ENCODE results near the gene MSH5.

The MSH5 gene

GRCh38 chr6:31762878-31763618 is 23.2 kb downstream of the MSH5 start:
- no peak for DNase-seq

- DNase-seq = no peak
Measured at GRCh38 chr6:31763619-31763940, 23.8 kb downstream of the MSH5 start.

- no peak for DNase-seq
Measured at GRCh38 chr6:31764198-31764597, 24.4 kb downstream of the MSH5 start.

- no peak for DNase-seq
Measured at GRCh38 chr6:31765559-31765909, 25.7 kb downstream of the MSH5 start.

GRCh38 chr6:31765910-31766794 is 26.3 kb downstream of the MSH5 start:
- DNase-seq = no peak

- no peak for DNase-seq
Measured at GRCh38 chr6:31767096-31767645, 27.4 kb downstream of the MSH5 start.

GRCh38 chr6:31768363-31769257 is 28.8 kb downstream of the MSH5 start:
- DNase-seq = no peak

- DNase-seq = peak; percentile 84
Measured at GRCh38 chr6:31769684-31770371, 30.0 kb downstream of the MSH5 start.

GRCh38 chr6:31770860-31771259 is 31.1 kb downstream of the MSH5 start:
- DNase-seq = no peak

- DNase-seq = peak in 1 of 2 donors; percentile 18
Measured at GRCh38 chr6:31771992-31772358, 32.2 kb downstream of the MSH5 start.

GRCh38 chr6:31775184-31775583 is 35.4 kb downstream of the MSH5 start:
- DNase-seq = no peak

- DNase-seq = no peak
Measured at GRCh38 chr6:31775633-31776484, 36.1 kb downstream of the MSH5 start.

GRCh38 chr6:31776485-31776988 is 36.7 kb downstream of the MSH5 start:
- no peak for DNase-seq

GRCh38 chr6:31776989-31777666 is 37.3 kb downstream of the MSH5 start, which contains the start of gene VWA7:
VWA7 (minus strand) TSS chr6:31777328; CDS start chr6:31776779, 549 bp downstream.
- peak; percentile 79 to 84 for DNase-seq

GRCh38 chr6:31777667-31778050 is 37.9 kb downstream of the MSH5 start:
- no peak for DNase-seq

GRCh38 chr6:31778193-31778592 is 38.4 kb downstream of the MSH5 start:
- DNase-seq = no peak

GRCh38 chr6:31778999-31779885 is 39.4 kb downstream of the MSH5 start:
- no peak for DNase-seq

- DNase-seq = no peak
Measured at GRCh38 chr6:31779908-31780307, 40.1 kb downstream of the MSH5 start.

GRCh38 chr6:31780507-31781243 is 40.9 kb downstream of the MSH5 start:
- DNase-seq = no peak

All from stimulated activated CD4-positive, alpha-beta T cell treated with anti-CD3 and anti-CD28 coated beads, Interleukin-2, amount 100 ng/mL, for 24 hours (primary cell).